Thyroid gland (tissue), 4 donors: ENCODE measurements around the gene SAMD13. TPM values are rescaled to one million over a fixed set of nuclear protein-coding genes. Genes with fewer than 3 reads are reported as not detected.
A peak's percentile ranks its signal among the peaks of the same experiment; 100 is the strongest.

Experiments used
- DNase-seq, 2 donors: peaks; one replicate each; pipeline ENCODE4 v3.0.0-alpha.2; 2019
- H3K27ac ChIP-seq, 3 donors: fragments of 200-600 bp; sonication (generic); 1 replicate in 2 of 3; 2 replicates in 1 of 3; pipeline ENCODE4 v1.5.1; 2016 to 2019; ENCODE audit warnings: mild to moderate bottlenecking in 1 of 3, moderate library complexity in 1 of 3
- H3K27me3 ChIP-seq: fragments of 200-600 bp; sonication (generic); one replicate; pipeline ENCODE4 v1.5.1; 2019
- H3K36me3 ChIP-seq, 2 donors: fragments of 200-600 bp; sonication (generic); one replicate each; pipeline ENCODE4 v1.5.1; 2016 to 2019
- H3K4me1 ChIP-seq, 2 donors: fragments of 200-600 bp; sonication (generic); one replicate each; pipeline ENCODE4 v1.5.1; 2017 to 2019
- H3K4me3 ChIP-seq, 3 donors: fragments of 200-600 bp; sonication (generic); replicated peaks in 1 of 3; 1 replicate in 2 of 3; 2 replicates in 1 of 3; pipeline ENCODE4 v1.5.1; 2016; ENCODE audit warnings: mild to moderate bottlenecking in 1 of 3
- H3K9me3 ChIP-seq: fragments of 200-600 bp; sonication (generic); one replicate; pipeline ENCODE4 v1.5.1; 2017
- CTCF ChIP-seq, 6 experiments: fragments of 200-600 bp in 3 of 6; fragments of 450-650 bp in 3 of 6; sonication (generic) in 3 of 6; IDR thresholded peaks; one replicate each; pipeline ENCODE4 v1.5.1; 2016 to 2019; ENCODE audit warnings: antibody characterized with exemption in 6 of 6, mild to moderate bottlenecking in 2 of 6, inconsistent platforms in 1 of 6, moderate library complexity in 1 of 6
- POLR2A ChIP-seq, 2 donors: fragments of 450-650 bp; IDR thresholded peaks; one replicate each; pipeline ENCODE4 v1.6.1; 2017; ENCODE audit warnings: antibody characterized with exemption in 2 of 2, mild to moderate bottlenecking in 2 of 2, moderate library complexity in 1 of 2
- WGBS, 2 donors: methylation state at CpG; one replicate each; pipeline ENCODE4 v1.1.5; 2017; 5-methylcytosine and 5-hydroxymethylcytosine counted together
- intact Hi-C: fragments of 100-400 bp; cut with DNase I; formaldehyde crosslinking; loops from one replicate; pipeline ENCODE4 v1.15.1; 2023
- total RNA-seq, 4 donors: library from RNA; depleted of rRNA; stranded (reverse); fragments of >200 nt; gene quantifications; one replicate each; pipeline ENCODE4 v1.2.3, GENCODE V29; 2016

Gene SAMD13
- total RNA-seq, 4 donors from 2014 or later: 5.6 to 9.5 (median 5.9) TPM

DNA sequence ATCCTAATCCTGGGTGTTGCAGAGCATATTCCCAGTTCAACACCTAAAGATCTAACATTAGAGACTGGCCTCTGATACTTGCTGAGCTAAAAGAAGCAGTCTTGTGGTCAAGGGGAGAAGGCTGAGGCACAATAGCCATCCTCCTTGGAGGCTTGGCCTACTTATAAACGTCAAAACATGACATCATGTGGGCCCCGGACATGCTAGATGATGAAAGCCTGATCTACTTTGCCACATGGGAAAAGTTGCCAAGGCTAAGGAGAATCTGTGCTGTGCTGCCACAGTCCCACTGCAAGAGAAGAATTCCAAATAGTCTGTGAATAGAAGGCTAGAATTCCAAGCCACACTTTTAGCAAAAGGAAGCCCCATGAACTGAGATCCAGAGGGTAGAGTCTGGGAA lies 43.9 kb upstream of the SAMD13 start:
- Histone ChIP-seq H3K4me3 (no peak overlapping the region), H3K9me3 (no peaks in the 10 kb centered on the region), H3K27me3 (no peaks in the 10 kb centered on the region), H3K27ac (no peak overlapping the region), H3K4me1 (peaks cover 36 to 50% of the 10 kb centered on the region in 2 donors), H3K36me3 (no peaks in the 10 kb centered on the region)
- no peak for DNase-seq
- intact Hi-C loops: no loop called here
- 71 to 81% methylated on average over 2 of the region's 2 CpGs for WGBS, 2 donors
- no peak for TF ChIP-seq CTCF (IDR thresholded peaks at IDR 0.05)
- TF ChIP-seq POLR2A (IDR thresholded peaks at IDR 0.05): no peak

DNA sequence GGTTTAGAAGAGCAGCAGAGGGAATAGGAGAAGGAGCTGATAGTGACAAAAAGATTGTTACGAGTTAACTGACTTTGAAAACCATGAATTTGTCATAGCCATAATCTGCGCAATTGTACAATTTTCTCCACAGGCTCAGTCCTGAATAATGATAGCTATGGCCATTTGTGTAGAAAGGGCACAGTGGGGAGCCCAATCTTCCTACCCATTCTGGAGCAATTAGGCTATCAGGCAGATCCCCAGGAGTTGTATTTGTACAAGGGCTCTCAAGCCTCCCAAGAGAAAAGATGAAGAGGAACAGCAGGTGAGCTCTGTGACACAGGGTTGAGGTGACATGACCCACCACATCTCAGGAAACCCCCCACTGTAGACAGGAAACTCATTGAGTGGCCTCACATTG lies 42.1 kb upstream of the SAMD13 start:
- no peaks in the 10 kb centered on the region for H3K36me3 ChIP-seq
- H3K27ac ChIP-seq: no peak overlapping the region
- H3K9me3 ChIP-seq: no peaks in the 10 kb centered on the region
- peaks cover 28 to 39% of the 10 kb centered on the region in 2 donors for H3K4me1 ChIP-seq
- H3K27me3 ChIP-seq: no peaks in the 10 kb centered on the region
- DNase-seq: no peak
- H3K4me3 ChIP-seq: no peak overlapping the region
- 93 to 97% methylated on average over 2 of the region's 2 CpGs for WGBS, 2 donors
- no peak for TF ChIP-seq CTCF (IDR thresholded peaks at IDR 0.05)
- TF ChIP-seq POLR2A (IDR thresholded peaks at IDR 0.05): no peak
- intact Hi-C loops: no loop called here

DNA sequence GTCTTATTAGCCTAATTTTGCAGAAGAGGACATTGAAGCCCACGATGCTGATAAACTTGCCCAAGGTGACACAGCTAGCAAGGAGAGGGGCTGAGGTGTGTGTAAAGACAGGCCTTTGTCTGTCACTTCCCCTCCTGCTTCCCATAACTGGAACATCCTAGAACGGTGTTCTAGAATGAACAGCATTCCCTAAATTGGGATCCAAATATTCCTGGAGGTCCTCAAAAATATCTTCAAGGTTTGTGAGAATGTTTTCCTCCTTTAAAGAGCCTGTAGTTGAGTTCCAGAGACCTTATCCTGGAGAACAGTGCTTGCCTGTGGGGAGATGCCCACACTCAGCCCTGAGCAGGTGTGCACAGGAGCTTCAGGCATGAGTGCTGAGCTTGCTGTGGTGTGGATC lies 41.5 kb upstream of the SAMD13 start:
- TF ChIP-seq POLR2A (IDR thresholded peaks at IDR 0.05) (peak in 1 of 2 donors; percentile 8), CTCF (IDR thresholded peaks at IDR 0.05) (no peak)
- H3K36me3 ChIP-seq: no peaks in the 10 kb centered on the region
- DNase-seq: no peak
- peaks cover 22 to 35% of the 10 kb centered on the region in 2 donors for H3K4me1 ChIP-seq
- H3K27ac ChIP-seq: peak overlapping the region; percentile 11 to 34 (median 29)
- no peak overlapping the region for H3K4me3 ChIP-seq
- 96 to 97% methylated on average over 2 of the region's 2 CpGs for WGBS, 2 donors
- H3K9me3 ChIP-seq: no peaks in the 10 kb centered on the region
- no peaks in the 10 kb centered on the region for H3K27me3 ChIP-seq
- intact Hi-C loops: loop anchor here (10.0 kb wide), 1 partner anchor 175 kb away; no protein-coding TSS in a partner anchor

DNA sequence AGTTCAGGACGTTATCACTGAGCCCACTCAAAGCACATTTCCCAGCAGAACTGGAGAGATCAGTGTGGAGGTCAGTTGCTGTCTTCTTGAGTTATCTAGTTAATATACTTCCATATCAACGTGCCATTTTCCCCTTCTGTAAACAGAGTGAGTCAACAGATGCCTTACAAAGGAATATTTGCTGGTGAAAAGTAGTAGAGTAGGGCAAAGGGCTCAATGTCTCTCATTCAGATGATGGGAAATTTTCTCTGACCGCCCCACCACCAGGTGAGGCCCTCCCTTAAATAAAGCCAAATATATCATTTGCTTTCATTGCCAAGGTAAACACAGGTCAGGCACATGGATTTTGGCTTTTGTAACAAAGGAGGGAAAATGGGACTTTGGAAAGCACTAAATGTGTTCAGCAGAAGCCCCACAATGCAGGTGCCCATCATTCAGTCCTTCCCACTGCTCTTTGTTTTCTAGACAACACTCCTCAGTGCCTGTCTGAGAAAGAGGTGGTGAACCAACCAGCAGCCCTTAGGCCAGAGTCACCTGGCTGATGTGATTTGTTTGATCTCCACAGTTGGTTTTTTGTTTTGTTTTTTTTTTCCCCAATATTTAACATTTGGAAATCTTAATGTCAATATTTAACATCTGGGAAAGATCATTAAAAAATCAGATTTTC lies 40.5 kb upstream of the SAMD13 start:
- H3K27me3 ChIP-seq: no peaks in the 10 kb centered on the region
- no peak overlapping the region for H3K4me3 ChIP-seq
- H3K27ac ChIP-seq: peak overlapping the region; percentile 11 to 34 (median 29)
- H3K9me3 ChIP-seq: no peaks in the 10 kb centered on the region
- 43 to 49% methylated on average over 3 of the region's 3 CpGs for WGBS, 2 donors
- no peak for DNase-seq
- H3K36me3 ChIP-seq: no peaks in the 10 kb centered on the region
- peaks cover 14 to 26% of the 10 kb centered on the region in 2 donors for H3K4me1 ChIP-seq
- no peak for TF ChIP-seq CTCF (IDR thresholded peaks at IDR 0.05)
- no peak for TF ChIP-seq POLR2A (IDR thresholded peaks at IDR 0.05)
- intact Hi-C loops: loop anchor here (10.0 kb wide), 1 partner anchor 174 kb away; no protein-coding TSS in a partner anchor

- TF ChIP-seq POLR2A (IDR thresholded peaks at IDR 0.05) (no peak), CTCF (IDR thresholded peaks at IDR 0.05) (no peak)
- intact Hi-C loops: loop anchor here (10.0 kb wide), 1 partner anchor 170 kb away; no protein-coding TSS in a partner anchor
- no peak overlapping the region for H3K27ac ChIP-seq
- DNase-seq: no peak
- 85 to 95% methylated on average over 2 of the region's 2 CpGs for WGBS, 2 donors
- H3K36me3 ChIP-seq: no peaks in the 10 kb centered on the region
- no peak overlapping the region for H3K4me3 ChIP-seq
- no peaks in the 10 kb centered on the region for H3K9me3 ChIP-seq
- H3K27me3 ChIP-seq: no peaks in the 10 kb centered on the region
- H3K4me1 ChIP-seq: peaks cover 12 to 13% of the 10 kb centered on the region in 2 donors
These were observed 36.5 kb upstream of the SAMD13 start for GRCh38 chr1:84264961-84265360.
